ENCODE data around the gene MPIG6B.
"Not testable (repeated sequence)": the region's sequence is repeated elsewhere in the genome, so short reads cannot be mapped to it uniquely, and the experiment has no call there.

Gene MPIG6B

DNA sequence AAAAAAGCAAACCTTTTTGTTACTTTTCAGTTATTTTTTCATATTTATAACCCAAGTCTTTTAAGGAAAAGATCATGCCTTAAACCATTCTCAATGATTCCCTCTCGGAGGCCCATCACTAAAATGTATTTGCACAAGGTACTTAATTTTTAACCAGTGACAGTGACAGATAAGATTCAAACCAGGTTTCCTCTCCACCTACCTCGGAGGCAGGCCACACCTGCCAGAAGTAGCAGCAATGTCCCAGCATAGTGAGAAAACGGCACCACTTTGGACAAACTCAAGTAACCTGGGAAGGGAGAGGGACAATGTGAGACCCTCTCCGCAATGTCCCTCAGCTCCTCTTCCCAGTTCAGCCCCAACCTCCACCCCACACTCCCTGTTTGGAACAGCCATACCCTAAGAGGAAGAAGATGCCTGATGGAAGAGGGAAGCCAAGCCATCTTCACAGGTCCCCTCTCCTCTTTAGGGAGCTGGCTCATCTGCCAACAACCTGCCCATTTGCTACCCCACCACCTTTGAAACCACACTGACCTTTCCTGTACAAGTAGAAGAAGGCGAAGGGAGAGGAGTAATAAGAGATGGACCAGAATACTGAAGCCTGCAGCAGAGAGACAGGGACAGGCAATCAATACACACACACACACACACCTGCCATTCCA, 22.3 kb upstream of the MPIG6B start:
- H3K27ac ChIP-seq, result no peak overlapping the region

DNA sequence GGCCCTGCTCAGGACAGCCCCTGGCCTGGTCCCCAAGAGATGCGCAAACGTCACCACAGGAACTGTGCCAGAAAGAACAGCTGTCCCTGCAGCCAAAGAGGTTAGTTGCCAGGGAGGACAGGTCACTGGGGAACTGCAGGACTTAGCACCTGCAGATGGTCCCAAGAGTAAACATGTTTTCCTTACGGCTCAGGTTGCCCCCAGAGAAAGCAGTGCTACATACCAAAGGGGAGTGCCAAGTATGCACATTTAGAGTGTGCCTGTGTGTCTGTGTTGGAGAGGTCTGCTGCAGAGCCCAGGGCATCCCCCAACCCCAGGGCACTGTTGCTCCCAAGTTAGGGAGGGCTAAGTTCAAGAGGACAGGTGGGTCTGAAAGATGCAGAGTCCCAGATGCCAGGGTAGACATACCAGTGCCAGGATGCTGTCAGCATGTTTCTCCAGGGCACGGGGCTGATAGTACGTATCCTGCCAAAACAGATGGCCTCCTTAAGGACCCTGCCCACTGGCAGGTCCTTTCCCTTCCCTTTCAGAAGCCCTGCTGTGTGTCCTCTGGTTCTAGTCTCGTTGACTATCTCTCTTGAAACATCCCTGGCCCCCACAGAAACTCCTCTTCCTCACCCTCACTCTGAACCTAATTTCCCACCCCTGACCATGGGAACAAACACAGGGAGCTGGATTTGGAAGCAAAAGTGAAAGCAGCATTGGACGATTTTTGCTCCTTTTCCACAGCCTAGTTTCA, 21.3 kb upstream of the MPIG6B start:
- no peak overlapping the region for H3K27ac ChIP-seq
- DNase-seq (ENCODE audit: low read depth, low spot score), result no peak

More for the DNA sequence above, 22.3 kb upstream of the MPIG6B start:
- no peak for DNase-seq (ENCODE audit: low read depth, low spot score)

DNA sequence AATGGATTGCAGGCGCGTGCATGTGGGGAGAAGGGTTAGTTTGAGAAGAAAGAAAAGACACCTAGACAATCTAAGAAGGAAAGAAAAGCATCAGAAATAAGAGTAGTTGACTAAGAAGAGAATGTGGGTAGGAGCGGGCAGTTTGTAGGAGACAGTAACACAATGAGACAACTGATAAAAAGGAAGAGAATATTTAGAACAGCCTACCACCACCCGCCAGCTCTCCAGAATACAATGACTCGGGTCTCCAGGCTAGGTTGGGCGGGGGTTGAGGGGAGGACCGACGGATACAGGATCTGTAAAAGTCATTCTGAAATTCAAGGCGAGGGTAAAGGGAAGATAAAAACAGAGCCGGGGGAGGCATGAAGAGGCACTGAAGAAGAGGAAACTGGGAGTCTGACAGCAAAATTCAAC, 20.8 kb upstream of the MPIG6B start:
- peak overlapping the region; percentile 74 for H3K27ac ChIP-seq
- DNase-seq (ENCODE audit: low read depth, low spot score), result no peak

DNA sequence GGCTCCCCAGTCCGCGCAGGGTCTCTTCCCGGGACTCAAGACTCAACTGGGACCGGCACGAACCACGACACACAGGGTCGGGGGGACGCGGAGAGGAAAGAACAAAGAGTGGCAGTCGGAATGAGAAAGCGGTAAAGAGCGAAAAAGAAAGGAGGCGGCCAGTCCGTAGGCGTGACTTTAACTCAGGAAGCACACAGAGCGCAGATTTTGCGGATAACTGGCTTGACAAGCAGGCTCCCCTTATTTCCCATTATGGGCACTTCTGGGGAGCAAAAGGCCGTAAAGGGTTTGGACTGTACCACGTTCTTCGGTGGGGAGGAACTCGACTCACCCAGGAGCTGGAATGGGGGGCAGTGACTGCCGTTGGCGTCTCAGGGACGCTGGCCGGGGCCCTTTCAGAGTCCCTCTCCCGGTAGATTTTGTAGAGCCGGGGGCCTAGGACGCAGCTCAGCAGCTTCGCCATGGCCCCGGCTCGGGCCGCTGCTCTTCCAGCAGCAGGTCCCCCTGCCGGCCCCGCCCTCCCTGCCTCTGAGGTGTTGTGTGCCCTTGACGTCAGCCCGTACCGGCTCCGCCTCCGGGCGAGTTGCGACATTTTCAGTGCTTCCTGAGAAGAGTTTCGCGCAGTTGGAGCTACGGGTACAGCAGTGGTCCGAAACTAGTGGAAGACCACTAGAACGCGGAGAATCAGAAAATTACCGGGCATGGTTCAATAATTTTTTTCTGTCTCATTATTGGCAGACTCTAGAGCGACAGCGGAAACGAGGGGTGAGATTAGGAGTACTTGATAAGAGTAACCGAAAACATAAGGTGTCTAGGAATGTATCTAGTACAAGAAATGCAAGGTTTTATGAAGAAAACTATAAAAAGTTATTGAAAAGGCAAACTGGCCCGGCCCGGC, 20.1 kb upstream of the MPIG6B start, which contains the start of gene ABHD16A:
Gene ABHD16A, minus strand, starts transcription at position 506 of the 898 bp plus-strand sequence. Its CDS starts 43 bp downstream, at position 463.
- peak within 1 kb of the TSS; percentile 74 for H3K27ac ChIP-seq
- peak; percentile 83 for DNase-seq (ENCODE audit: low read depth, low spot score)

DNA sequence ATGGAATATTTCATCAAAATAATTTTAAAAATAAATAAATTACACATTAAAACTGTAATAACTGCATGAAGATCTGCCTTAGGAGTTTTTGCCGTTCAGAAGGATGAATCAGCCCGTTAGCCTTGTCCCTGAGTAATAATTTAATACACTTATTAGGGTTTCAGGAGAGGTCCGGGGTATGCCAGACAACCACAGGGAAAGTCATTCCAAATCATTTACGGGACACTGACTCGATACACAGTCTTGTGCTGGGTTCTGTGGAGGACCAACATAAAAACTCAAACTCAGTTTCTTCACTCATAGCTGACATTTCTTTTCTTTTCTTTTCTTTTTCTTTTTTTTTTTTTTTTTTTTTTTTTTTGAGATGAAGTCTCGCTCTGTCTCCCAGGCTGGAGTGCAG, 17.2 kb upstream of the MPIG6B start:
- no peak for DNase-seq (ENCODE audit: low read depth, low spot score)
- no peak overlapping the region for H3K27ac ChIP-seq

DNA sequence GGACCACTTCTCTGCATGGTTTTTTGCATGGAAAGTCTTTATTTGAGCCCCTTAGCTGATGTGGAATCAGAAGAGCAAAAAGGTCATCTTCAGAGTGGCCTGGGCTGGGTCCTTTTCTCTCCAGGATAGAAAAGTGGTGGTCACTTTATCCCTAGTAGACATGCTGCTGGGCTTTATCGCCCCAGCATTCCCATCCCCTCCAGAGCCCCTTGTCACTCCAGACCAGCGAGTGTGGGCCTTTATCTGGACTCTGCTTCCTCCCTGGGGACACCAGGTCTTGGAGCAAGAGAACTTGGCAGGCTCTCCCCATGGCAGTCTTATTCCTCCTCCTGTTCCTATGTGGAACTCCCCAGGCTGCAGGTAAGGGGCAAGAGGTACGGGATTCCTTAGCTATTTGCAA, 16.6 kb upstream of the MPIG6B start, which contains the start of gene LY6G6F:
Gene LY6G6F, plus strand, starts transcription at position 268 of the 400 bp plus-strand sequence. Its CDS starts 41 bp downstream, at position 309.
- H3K27ac ChIP-seq, result no peak within 1 kb of the TSS
- DNase-seq (ENCODE audit: low read depth, low spot score), result no peak

DNA sequence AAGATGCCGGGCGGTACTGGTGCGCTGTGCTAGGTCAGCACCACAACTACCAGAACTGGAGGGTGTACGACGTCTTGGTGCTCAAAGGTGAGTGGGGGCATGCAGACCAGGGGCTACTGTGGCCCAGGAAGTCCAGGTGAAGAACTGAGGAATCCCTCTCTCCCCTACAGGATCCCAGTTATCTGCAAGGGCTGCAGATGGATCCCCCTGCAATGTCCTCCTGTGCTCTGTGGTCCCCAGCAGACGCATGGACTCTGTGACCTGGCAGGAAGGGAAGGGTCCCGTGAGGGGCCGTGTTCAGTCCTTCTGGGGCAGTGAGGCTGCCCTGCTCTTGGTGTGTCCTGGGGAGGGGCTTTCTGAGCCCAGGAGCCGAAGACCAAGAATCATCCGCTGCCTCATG, 15.5 kb upstream of the MPIG6B start:
- DNase-seq (ENCODE audit: low read depth, low spot score), result no peak
- no peak overlapping the region for H3K27ac ChIP-seq

DNA sequence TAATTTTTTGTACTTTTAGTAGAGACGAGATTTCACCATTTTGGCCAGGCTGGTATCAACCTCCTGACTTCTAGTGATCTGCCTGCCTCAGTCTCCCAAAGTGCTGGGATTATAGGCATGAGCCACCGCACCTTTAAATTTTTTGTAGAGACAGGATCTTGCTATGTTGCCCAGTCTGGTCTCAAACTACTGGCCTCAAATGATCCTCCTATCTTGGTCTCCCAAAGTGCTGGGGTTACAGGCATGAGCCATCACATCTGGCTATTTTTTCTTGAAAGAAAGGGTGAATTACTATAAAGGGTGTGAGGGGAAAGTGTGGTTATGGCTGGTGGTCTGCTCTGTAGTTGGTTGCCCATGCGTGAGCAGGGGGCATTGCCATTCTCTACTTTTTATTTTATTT, 14.9 kb upstream of the MPIG6B start:
- no peak for DNase-seq (ENCODE audit: low read depth, low spot score)
- no peak overlapping the region for H3K27ac ChIP-seq

DNA sequence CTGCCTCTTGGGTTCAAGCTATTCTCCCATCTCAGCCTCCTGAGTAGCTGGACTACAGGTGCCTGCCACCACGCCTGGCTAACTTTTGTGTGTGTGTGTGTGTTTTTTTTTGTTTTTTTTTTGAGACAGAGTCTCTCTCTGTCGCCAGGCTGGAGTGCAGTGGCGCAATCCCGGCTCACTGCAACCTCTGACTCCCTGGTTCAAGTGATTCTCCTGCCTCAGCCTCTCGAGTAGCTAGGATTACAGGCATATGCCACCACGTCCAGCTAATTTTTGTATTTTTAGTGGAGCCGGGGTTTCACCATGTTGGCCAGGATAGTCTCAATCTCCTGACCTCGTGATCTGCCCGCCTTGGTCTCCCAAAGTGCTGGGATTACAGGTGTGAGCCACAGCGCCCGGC, 14.0 kb upstream of the MPIG6B start:
- not testable (repeated sequence) for H3K27ac ChIP-seq; DNase-seq (ENCODE audit: low read depth, low spot score)

DNA sequence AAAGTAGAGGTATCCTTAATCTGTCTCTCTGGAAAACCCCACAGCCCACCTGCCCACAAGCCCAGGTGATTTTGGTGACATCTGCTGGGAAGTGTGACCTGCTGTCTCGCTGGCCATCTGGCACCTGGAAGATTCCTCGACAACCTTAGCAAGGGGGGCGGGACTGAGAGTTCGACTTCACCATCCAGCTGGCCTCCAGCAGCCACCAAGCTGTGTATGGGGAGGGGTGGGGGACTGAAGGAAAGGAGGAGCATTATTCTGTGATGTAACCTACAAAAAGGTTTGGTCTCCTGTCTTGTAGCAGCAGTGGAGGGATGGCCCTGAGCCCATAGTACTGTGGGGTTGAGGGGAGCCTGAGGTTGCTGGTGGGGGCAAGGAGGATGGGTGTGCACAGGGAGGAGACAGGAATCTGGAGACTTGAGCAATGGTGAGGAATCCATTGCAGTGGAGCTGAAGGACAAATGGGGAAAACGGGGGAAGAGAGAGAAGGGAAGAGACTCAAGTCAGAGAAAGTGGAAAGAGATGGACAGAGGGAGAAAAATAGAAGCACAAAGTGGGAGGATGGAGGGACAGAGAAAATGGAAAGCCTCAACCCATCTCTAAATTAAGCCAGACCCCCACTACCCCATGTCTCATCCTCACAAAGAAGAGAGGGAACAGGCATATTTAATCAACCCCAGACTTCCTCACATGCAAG, 12.5 kb upstream of the MPIG6B start:
- no peak for DNase-seq (ENCODE audit: low read depth, low spot score)
- no peak overlapping the region for H3K27ac ChIP-seq

DNA sequence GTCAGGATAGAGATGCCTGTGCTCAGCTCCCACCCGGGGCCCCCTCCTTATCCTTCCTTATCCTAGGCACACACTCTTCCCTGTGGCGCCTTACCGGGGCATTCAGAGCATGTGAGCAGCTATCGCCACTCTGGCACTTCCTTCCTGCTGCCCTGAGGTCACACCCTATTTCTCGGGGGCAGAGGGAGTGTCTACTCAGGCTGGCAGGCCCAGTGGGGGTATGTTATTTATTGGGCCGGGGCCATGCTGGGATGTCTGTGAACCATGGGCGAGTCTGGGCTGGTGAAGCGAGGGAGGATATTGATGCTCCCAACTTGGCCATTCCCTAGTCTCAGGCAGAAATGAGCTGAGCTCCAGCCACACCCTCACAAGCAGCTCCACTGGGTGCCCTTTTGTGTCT, 11.9 kb upstream of the MPIG6B start:
- H3K27ac ChIP-seq, result no peak overlapping the region
- DNase-seq (ENCODE audit: low read depth, low spot score), result no peak

DNA sequence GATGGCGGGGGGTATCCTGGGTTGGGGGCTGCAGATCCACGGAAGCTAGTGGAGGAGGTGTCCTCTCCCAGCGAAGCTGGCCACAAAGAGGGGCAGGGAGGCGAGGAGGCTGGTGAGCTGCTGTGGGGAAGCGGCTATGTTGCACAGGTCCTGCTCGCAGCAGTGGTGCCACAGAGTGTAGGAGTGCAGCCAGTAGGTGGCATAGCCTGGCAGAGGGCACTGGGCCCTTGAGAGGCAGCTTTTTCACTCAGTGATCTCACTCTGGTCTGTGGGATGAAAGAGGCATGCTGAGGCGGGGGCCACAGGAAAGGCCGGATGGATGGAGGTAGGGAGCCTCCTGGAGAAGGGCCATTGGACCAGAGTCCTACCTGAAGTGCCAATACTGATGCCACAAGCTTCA, 10.9 kb upstream of the MPIG6B start:
- DNase-seq (ENCODE audit: low read depth, low spot score), result no peak
- no peak overlapping the region for H3K27ac ChIP-seq

DNA sequence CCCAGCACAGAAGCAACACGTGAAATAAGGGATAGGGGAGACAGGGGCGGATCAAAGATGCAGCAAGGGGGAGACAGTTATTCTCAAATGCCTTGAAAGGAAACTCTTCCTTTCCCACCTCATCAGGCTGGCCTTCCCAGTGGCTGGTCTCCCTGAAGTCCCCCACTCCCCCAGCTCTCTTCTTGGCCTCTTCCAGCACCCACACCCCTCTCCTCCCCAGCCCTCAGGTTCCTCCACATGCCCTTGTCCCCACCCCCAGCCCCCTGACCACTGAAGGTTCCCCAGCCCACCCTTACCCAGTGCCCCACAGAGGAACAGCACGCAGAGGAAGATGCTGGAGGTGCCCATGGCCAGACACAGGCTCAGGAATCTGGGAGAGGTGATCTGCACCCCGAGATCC, 9.7 kb upstream of the MPIG6B start:
- H3K27ac ChIP-seq, result no peak overlapping the region
- no peak for DNase-seq (ENCODE audit: low read depth, low spot score)

DNA sequence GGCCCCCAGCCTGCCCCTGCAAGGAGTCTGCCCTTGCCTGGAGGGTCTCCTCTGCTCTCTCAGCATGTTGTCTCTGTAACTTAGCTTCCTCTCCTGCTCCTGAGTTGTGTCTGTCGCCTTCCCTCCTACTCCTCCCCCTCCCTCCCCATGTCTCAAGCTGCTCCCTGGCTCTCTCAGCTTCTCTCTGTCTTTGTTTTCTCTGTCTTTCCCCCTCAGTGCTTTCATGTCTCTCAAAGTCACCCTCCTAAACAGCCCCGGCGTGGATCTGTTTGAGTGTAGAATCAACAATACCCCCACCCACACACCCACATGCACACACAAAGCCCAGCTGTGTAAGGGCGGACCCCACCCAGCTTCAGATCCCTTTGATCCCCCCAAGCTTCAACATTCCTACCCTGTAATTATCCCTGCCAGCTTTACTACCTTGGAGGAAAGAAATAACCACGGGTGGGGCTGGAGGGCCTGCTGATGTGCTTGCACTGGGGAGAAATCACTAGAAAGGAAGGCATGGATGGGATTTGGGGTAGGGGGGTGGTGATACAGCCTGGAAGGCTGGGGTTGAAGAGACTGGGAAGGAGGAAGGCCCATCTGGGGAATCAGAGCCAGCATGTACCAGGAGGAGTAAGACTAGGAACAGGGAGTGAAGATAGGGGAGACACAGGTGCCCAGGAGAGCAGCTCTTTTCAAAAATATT, 9.0 kb upstream of the MPIG6B start:
- DNase-seq (ENCODE audit: low read depth, low spot score), result no peak
- no peak overlapping the region for H3K27ac ChIP-seq

DNA sequence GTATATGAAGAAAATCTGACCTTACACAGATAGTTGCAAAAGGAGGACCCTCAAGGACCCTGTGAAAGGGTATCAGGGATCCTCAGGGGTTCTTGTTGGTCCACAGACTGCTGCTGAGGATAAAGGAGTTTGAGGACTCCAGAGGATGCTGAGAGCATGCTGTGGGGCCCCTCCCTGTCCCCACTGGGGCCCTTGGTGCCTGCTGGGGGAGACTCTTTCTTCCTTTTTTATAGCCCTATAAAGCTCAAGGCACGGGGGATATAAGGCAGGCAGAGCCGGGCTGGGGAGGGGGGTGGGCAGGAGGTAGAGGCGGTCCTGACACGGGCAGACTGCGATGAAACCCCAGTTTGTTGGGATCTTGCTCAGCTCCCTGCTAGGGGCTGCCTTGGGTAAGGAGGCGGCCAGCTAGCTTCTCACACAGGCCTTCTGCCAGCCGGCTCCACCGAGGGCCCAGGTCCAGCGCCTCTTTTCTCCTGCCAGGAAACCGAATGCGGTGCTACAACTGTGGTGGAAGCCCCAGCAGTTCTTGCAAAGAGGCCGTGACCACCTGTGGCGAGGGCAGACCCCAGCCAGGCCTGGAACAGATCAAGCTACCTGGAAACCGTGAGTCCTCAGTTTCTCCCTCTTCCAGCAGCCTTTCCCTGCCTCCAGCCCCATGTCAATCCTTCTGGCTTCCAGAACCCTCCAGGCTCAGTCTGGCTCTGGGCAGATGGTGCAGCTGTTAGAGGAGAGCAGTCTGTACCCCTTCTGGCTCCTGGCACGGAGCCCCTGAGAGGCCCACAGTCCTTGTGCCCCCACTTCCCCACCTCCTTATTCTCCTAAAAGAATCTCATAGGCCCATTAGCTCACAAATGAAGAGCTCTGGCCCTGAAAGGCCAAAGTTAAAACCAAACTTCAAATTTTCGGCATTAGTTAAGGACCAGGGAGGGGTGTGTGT, 7.9 kb upstream of the MPIG6B start, which contains the start of gene LY6G6D:
Gene LY6G6D, plus strand, starts transcription at position 327 of the 937 bp plus-strand sequence. Its CDS starts 8 bp downstream, at position 335.
- no peak within 1 kb of the TSS for H3K27ac ChIP-seq
- DNase-seq (ENCODE audit: low read depth, low spot score), result no peak

DNA sequence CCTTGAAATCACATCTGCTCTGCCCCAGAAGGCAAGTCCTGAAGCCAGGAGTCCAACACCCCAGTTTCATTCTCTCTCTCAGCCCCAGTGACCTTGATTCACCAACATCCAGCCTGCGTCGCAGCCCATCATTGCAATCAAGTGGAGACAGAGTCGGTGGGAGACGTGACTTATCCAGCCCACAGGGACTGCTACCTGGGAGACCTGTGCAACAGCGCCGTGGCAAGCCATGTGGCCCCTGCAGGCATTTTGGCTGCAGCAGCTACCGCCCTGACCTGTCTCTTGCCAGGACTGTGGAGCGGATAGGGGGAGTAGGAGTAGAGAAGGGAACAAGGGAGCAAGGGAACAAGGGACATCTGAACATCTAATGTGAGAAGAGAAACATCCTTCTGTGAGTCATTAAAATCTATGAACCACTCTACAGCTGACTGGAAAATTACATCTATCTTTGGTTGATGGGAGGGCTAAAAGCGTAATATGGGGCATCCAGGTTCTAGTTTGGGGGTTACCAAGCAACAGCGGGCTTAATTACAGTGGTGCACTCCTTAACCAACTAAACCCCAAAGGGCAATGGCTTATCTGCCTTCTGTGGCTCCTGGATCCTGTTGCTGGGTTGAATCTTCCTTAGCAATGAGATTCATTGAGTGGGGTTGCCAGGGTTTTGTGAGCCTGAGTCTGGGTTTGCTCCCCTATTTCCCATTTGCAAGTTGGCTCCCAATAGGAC, 5.5 kb upstream of the MPIG6B start:
- peak overlapping the region; percentile 68 for H3K27ac ChIP-seq
- no peak for DNase-seq (ENCODE audit: low read depth, low spot score)

DNA sequence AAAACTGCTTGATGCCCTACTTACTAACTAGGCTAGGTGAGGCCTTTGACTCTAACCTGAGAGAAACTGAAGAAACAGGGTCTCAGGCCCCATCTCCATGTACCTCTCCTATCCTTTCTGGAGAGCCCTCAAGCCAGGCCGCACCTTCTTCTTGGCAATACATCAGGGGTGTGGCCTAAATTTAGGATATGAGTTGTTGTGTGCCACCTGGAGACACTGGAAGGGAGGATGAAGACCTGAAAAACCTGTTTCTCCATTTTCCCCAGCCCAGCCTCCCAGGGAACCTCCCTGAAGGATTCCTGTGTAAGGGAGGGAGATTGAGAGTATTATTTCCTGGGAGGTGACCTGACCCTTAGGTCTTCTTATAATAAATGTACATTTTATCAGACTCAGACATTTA, 4.9 kb upstream of the MPIG6B start:
- DNase-seq (ENCODE audit: low read depth, low spot score), result no peak
- H3K27ac ChIP-seq, result peak overlapping the region; percentile 68

DNA sequence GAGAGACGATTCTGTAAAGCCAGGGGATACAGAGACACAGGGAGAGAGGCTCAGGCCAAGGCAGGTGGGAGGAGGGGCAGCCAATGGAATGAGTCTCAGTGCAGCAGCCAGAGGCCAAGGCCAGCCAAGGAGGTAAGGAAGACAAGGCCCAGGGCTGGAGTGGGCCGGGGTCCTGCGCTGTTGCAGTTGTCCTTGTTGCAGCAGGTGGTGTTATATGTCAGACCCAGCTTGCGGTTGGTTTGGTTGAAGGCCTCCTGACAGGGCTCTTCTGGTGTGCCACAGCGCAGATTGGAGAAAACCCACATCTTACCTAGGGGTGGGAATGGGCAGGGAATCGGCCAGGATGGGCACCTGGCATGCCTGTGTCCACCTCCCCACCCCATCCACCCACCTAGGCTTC, 4.2 kb upstream of the MPIG6B start:
- no peak for DNase-seq (ENCODE audit: low read depth, low spot score)
- H3K27ac ChIP-seq, result peak overlapping the region; percentile 68

All from epithelial cell of prostate (primary cell).